ENCODE results near the gene DEPDC4. TPM values are rescaled to one million over a fixed set of nuclear protein-coding genes. Genes with fewer than 3 reads are reported as not detected.

The DEPDC4 gene
- polyA plus RNA-seq, 2 of the 4 experiments (the other 2 are of a cell fraction), result 2.8 to 6.3 TPM

DNA sequence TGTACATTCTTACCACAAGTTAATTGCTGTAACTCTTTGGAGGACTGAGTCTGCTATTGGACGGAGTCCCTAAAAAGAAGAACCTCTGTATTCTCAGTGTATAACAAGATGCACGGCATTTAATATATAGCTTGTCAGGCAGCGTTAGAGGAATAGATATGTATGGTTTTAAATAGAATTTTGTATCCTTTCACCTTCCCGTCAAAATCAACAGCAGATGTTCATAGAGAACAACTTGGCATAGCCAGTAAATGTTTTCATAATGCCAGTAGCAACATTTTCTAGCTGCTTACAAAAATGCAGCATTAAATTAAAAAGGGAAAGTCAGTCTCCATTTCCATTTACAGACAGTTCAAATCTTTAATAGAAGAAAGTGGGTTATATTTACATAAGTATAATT, 6.9 kb upstream of the DEPDC4 start (continued):
- TF ChIP-seq REST (IDR thresholded peaks at IDR 0.05) (no peak), ELK1 (IDR thresholded peaks at IDR 0.05; ENCODE audit: low read depth, low read length) (no peak)

- no peaks in the 10 kb centered on the region for H3K9me3 ChIP-seq
- H3K4me3 ChIP-seq, result peak overlapping the region; percentile 86; the same call in 2 of the 3 replicates
- ChIA-PET POLR2A (no interaction called here), CTCF (no interaction called here)
- H3K4me2 ChIP-seq, result peak overlapping the region; percentile 91
- H3K27ac ChIP-seq, result no peak overlapping the region
- TF ChIP-seq TFCP2L1 (CRISPR knock-in tag; IDR thresholded peaks at IDR 0.05) (no peak), MAFK (IDR thresholded peaks at IDR 0.05; ENCODE audit: partially characterized antibody) (peak; percentile 5)
- WGBS (ENCODE audit: missing lambda C conversion rate), result 76% methylated on average over 5 of the region's 5 CpGs
- H3K4me1 ChIP-seq, result peaks cover 17% of the 10 kb centered on the region; the same call in 2 of the 3 replicates
- no peak for FAIRE-seq
- no peak for ATAC-seq
- no peak for DNase-seq (ENCODE audit: low read depth in 1 of 2, low spot score in 1 of 2)
Measured at GRCh38 chr12:100268835-100269564, 2.1 kb upstream of the DEPDC4 start.

- ChIA-PET POLR2A (interaction anchor here (1.1 kb wide), 1 partner anchor 9 kb away, joined by 5 read pairs; no protein-coding TSS in a partner anchor), CTCF (interaction anchor here (1.0 to 1.7 kb wide), 3 partner anchors 18 to 32 kb away, joined by 3 to 5 read pairs (median 3); no protein-coding TSS in a partner anchor)
- H3K4me1 ChIP-seq, result peaks cover 17% of the 10 kb centered on the region; the same call in 2 of the 3 replicates
- H3K4me2 ChIP-seq, result peak overlapping the region; percentile 91
- peak overlapping the region; percentile 86 for H3K4me3 ChIP-seq
- ATAC-seq, result peak; percentile 48 to 49
- TF ChIP-seq CEBPB (IDR thresholded peaks at IDR 0.05) (no peak), KDM5A (IDR thresholded peaks at IDR 0.05) (0 out of 2 replicates have a peak, but pooled peaks have one; percentile 20), BHLHE40 (IDR thresholded peaks at IDR 0.05; ENCODE audit: low read depth, low read length) (no peak), ELK1 (IDR thresholded peaks at IDR 0.05; ENCODE audit: low read depth, low read length) (no peak), E2F6 (IDR thresholded peaks at IDR 0.05; ENCODE audit: borderline replicate concordance, low read depth) (no peak)
- TF ChIP-seq, protein P1, sequence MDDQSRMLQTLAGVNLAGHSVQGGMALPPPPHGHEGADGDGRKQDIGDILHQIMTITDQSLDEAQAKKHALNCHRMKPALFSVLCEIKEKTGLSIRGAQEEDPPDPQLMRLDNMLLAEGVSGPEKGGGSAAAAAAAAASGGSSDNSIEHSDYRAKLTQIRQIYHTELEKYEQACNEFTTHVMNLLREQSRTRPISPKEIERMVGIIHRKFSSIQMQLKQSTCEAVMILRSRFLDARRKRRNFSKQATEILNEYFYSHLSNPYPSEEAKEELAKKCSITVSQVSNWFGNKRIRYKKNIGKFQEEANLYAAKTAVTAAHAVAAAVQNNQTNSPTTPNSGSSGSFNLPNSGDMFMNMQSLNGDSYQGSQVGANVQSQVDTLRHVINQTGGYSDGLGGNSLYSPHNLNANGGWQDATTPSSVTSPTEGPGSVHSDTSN (IDR thresholded peaks at IDR 0.05), result no peak
- FAIRE-seq, result no peak
- whole genome bisulfite sequencing (ENCODE audit: missing lambda C conversion rate), result 4% methylated on average over 30 of the region's 33 CpGs
- DNase-seq (ENCODE audit: low read depth in 1 of 2, low spot score in 1 of 2), result no peak
- H3K9me3 ChIP-seq, result no peaks in the 10 kb centered on the region
- peak overlapping the region; percentile 85 to 97 for H3K27ac ChIP-seq
Measured at GRCh38 chr12:100267603-100268281, 863 bp upstream of the DEPDC4 start.
